IMR-90 (cell line): ENCODE data around the gene MEST.

Source experiments
- CHD1 ChIP-seq: IDR thresholded peaks from 2 replicates; pipeline ENCODE4 v1.6.1; 2012; ENCODE audit warnings: low read depth, low read length, improper control_type of control experiment
- ELK1 ChIP-seq: fragments of 150-350 bp; IDR thresholded peaks from 2 replicates; pipeline ENCODE4 v1.6.1; 2016; ENCODE audit warnings: low read depth, mild to moderate bottlenecking, low read length, moderate library complexity, borderline replicate concordance
- FOS ChIP-seq: fragments of 150-350 bp; IDR thresholded peaks from 2 replicates; pipeline ENCODE4 v1.6.1; 2016; ENCODE audit warnings: low read depth, low read length
- MAFK ChIP-seq: IDR thresholded peaks from 2 replicates; pipeline ENCODE4 v1.6.1; 2012; ENCODE audit warnings: low read depth, low read length, improper control_type of control experiment
- MAZ ChIP-seq: IDR thresholded peaks from 2 replicates; pipeline ENCODE4 v1.6.1; 2012; ENCODE audit warnings: low read depth, mild to moderate bottlenecking, low read length, improper control_type of control experiment, moderate library complexity, borderline replicate concordance
- MXI1 ChIP-seq: IDR thresholded peaks from 2 replicates; pipeline ENCODE4 v1.6.1; 2012; ENCODE audit warnings: low read depth, mild to moderate bottlenecking, low read length, moderate library complexity, borderline replicate concordance
- NFE2L2 ChIP-seq: fragments of 150-350 bp; IDR thresholded peaks from 2 replicates; pipeline ENCODE4 v1.6.1; 2016; ENCODE audit warnings: low read depth, mild to moderate bottlenecking, low read length
- RCOR1 ChIP-seq: IDR thresholded peaks from 2 replicates; pipeline ENCODE4 v1.6.1; 2012; ENCODE audit warnings: mild to moderate bottlenecking, low read length, improper control_type of control experiment; ENCODE audit not compliant: insufficient replicate concordance
- RFX5 ChIP-seq: IDR thresholded peaks from 2 replicates; pipeline ENCODE4 v1.8.0; 2012; ENCODE audit warnings: low read depth, mild to moderate bottlenecking, low read length, moderate library complexity
- SMC3 ChIP-seq: fragments of 150-350 bp; IDR thresholded peaks from 2 replicates; pipeline ENCODE4 v1.6.1; 2016; ENCODE audit warnings: low read depth, mild to moderate bottlenecking, antibody characterized with exemption, low read length, moderate library complexity
- USF2 ChIP-seq: fragments of 150-350 bp; IDR thresholded peaks from 2 replicates; pipeline ENCODE4 v1.6.1; 2017; ENCODE audit warnings: mild to moderate bottlenecking, antibody characterized with exemption, low read length, low read depth
- TF ChIP-seq, protein P1 (sequence below): conservative IDR thresholded peaks from 2 replicates; pipeline ENCODE4 v1.5.1; 2012; ENCODE audit warnings: mild to moderate bottlenecking, low read depth, low read length, improper control_type of control experiment

GRCh38 chr7:130442601-130443000 lies 49.3 kb upstream of the MEST start:
- TF ChIP-seq FOS, result no peak
- TF ChIP-seq, protein P1, sequence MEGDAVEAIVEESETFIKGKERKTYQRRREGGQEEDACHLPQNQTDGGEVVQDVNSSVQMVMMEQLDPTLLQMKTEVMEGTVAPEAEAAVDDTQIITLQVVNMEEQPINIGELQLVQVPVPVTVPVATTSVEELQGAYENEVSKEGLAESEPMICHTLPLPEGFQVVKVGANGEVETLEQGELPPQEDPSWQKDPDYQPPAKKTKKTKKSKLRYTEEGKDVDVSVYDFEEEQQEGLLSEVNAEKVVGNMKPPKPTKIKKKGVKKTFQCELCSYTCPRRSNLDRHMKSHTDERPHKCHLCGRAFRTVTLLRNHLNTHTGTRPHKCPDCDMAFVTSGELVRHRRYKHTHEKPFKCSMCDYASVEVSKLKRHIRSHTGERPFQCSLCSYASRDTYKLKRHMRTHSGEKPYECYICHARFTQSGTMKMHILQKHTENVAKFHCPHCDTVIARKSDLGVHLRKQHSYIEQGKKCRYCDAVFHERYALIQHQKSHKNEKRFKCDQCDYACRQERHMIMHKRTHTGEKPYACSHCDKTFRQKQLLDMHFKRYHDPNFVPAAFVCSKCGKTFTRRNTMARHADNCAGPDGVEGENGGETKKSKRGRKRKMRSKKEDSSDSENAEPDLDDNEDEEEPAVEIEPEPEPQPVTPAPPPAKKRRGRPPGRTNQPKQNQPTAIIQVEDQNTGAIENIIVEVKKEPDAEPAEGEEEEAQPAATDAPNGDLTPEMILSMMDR, result no peak
- no peak for TF ChIP-seq NFE2L2
- no peak for TF ChIP-seq ELK1
- TF ChIP-seq USF2, result no peak
- no peak for TF ChIP-seq RCOR1
- no peak for TF ChIP-seq MAFK
- no peak for TF ChIP-seq SMC3
- no peak for TF ChIP-seq MXI1
- no peak for TF ChIP-seq CHD1
- no peak for TF ChIP-seq RFX5
- no peak for TF ChIP-seq MAZ
